Measurements from ENCODE around the gene EPB41L2. TPM values are rescaled to one million over a fixed set of nuclear protein-coding genes. Genes with fewer than 3 reads are reported as not detected.
A peak's percentile ranks its signal among the peaks of the same experiment; 100 is the strongest.
"Not testable (repeated sequence)": the region's sequence is repeated elsewhere in the genome, so short reads cannot be mapped to it uniquely, and the experiment has no call there.

The EPB41L2 gene
- total and polyA plus RNA-seq, 7 donors, result 41.2 to 147 (median 65.7) TPM

DNA sequence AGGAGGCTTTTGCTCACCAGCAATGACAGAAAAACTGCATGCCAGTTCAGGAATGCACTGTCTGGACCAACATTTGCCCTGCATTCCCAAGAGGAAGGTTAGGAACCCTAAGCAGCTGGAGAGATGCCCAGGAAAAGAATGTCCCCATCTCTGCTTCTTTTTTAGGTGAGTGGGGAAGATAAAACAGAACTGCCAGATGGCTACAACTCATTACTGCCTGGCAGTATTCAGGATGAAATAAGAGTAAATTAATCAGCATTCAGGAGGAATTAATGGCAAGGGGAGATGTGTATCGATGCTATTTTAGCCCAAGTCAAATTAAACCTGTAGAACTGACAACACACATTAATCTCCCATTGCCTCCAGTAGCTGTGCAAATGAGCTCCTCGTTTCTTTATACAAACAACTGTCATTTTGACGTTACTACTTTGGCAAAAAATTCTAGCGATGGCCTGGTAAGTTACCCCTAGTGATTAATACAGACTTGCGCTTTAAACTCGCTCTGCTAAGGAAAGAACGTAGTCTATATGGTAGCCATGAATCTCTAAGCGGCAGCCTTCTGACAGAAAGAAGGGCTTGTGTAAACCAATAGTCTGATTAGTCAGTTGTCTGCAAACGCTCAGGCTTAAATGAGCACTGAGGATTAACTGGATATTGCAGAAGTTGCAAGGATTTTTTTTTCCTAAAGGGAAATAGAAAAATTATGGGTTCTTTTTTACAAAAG, 252.6 kb downstream of the EPB41L2 start:
- WGBS, 2 donors, result 52 to 65% methylated on average over 9 of the region's 9 CpGs
- no peaks in the 10 kb centered on the region for H3K9me3 ChIP-seq
- no peak overlapping the region for H3K27ac ChIP-seq
- H3K4me1 ChIP-seq, result peaks cover 0 to 13% (median 12%) of the 10 kb centered on the region in 4 donors
- H3K27me3 ChIP-seq, result no peaks in the 10 kb centered on the region
- TF ChIP-seq, protein P1, sequence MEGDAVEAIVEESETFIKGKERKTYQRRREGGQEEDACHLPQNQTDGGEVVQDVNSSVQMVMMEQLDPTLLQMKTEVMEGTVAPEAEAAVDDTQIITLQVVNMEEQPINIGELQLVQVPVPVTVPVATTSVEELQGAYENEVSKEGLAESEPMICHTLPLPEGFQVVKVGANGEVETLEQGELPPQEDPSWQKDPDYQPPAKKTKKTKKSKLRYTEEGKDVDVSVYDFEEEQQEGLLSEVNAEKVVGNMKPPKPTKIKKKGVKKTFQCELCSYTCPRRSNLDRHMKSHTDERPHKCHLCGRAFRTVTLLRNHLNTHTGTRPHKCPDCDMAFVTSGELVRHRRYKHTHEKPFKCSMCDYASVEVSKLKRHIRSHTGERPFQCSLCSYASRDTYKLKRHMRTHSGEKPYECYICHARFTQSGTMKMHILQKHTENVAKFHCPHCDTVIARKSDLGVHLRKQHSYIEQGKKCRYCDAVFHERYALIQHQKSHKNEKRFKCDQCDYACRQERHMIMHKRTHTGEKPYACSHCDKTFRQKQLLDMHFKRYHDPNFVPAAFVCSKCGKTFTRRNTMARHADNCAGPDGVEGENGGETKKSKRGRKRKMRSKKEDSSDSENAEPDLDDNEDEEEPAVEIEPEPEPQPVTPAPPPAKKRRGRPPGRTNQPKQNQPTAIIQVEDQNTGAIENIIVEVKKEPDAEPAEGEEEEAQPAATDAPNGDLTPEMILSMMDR (IDR thresholded peaks at IDR 0.05), result no peak
- TF ChIP-seq POLR2AphosphoS5 (IDR thresholded peaks at IDR 0.05) (no peak), POLR2A (IDR thresholded peaks at IDR 0.05) (no peak), EP300 (IDR thresholded peaks at IDR 0.05) (no peak)
- intact Hi-C loops (cut with DNase I), result no loop called here
- DNase-seq, result no peak
- H3K36me3 ChIP-seq, result no peaks in the 10 kb centered on the region
- H3K4me3 ChIP-seq, result no peak overlapping the region

DNA sequence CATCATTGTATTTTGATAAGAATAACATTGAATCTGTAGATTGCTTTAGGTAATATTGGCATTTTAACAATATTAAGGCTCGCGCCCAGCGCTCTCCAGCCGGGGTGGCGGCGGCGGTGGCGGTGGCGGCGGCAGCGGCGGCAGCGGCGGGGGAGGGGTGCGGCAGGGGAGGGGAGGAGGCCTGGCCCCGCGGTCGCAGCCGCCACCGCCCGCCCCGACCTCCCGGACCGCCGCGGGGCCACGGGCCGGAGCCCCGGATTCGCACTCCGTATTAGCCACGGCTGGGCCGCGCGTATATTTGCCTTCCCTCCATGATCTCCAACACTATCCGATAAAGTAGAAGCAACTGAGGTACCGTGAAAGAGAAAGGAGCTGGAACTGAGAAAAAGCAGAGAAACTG, 261.7 kb downstream of the EPB41L2 start:
- H3K36me3 ChIP-seq; DNase-seq; intact Hi-C loops (cut with DNase I); H3K27me3 ChIP-seq; H3K4me1 ChIP-seq; H3K9me3 ChIP-seq; H3K27ac ChIP-seq; H3K4me3 ChIP-seq: not testable (repeated sequence)
- 98% methylated on average over 36 of the region's 37 CpGs for WGBS, 2 donors

DNA sequence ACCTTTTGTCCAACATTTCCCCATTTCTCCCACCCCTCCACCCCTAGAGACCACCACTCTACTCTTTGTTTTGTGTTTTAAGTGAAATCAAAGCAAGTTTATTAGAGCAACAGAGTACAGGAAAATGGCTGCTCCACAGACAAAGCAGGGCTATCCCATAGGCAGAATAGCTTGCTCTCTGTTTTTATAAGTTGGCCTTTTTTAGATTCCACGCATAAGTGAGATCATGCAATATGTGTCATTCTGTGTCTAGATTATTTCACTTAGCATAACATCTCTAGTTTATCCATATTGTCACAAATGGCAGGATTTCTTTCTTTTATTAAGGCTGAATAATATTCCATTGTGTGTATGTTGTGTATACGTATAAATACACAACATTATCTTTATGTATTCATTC, 266.0 kb downstream of the EPB41L2 start:
- WGBS, 2 donors, result 88 to 93% methylated on average over 2 of the region's 2 CpGs
- H3K4me1 ChIP-seq, result peaks cover 0 to 22% (median 8%) of the 10 kb centered on the region in 4 donors

DNA sequence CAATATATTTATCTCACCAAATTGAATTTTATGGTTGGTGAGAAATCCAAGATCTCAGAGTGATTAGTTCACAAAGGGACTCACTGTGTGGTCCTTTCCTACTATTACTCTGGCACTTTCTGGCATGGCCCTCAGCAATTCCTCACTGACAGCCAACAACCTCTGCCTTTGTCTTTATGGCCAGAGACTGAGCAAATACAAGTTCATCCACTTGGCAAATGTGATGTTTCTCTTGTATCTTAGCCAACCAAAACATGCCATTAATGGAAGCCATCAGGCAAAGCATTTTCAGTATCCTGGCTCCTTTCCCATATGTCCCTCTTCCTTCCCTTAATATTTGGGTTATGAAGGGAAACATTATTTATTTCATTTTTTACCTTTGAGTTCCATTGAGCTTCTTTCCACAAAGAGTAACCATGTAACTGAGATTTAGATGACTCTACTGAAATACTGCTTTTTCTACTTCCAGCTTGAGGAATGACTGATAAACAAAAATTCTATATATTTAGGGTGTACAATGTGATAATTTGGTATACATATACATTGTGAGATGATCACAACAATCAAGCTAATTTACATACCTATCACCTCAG, 266.6 kb downstream of the EPB41L2 start:
- peaks cover 0 to 1% (median 0%) of the 10 kb centered on the region in 4 donors for H3K9me3 ChIP-seq
- DNase-seq, result no peak
- no peak overlapping the region for H3K27ac ChIP-seq

More for the DNA sequence above, 266.0 kb downstream of the EPB41L2 start:
- Histone ChIP-seq H3K36me3 (no peaks in the 10 kb centered on the region), H3K4me3 (no peak overlapping the region), H3K27me3 (no peaks in the 10 kb centered on the region), H3K27ac (no peak overlapping the region), H3K9me3 (peaks cover 0 to 1% (median 0%) of the 10 kb centered on the region in 4 donors)
- DNase-seq, result no peak
- TF ChIP-seq POLR2A (IDR thresholded peaks at IDR 0.05), result no peak
- TF ChIP-seq, protein P1 (IDR thresholded peaks at IDR 0.05), result no peak
- TF ChIP-seq EP300 (IDR thresholded peaks at IDR 0.05), result no peak
- TF ChIP-seq POLR2AphosphoS5 (IDR thresholded peaks at IDR 0.05), result no peak
- intact Hi-C loops (cut with DNase I), result no loop called here

DNA sequence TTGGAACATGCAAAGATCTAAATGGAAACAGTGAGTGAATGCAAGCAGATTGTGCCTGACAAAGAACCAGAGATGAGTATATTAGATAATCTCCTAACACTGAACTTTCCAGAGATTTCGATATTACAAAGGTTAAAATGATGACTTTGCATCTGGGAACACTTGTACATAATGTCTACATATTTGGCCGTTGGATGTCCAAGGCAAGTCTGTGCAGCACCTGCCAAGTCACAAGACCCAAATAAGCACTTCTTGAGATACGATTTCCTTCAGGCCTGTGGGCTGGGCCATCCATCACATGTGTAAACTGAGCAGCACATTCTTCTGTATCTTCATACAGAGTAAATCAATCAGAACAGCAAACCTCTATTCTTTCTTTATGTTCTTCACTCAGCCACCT, 268.3 kb downstream of the EPB41L2 start:
- no peak for DNase-seq
- Histone ChIP-seq H3K4me1 (peaks cover 0 to 22% (median 8%) of the 10 kb centered on the region in 4 donors), H3K36me3 (no peaks in the 10 kb centered on the region), H3K27me3 (no peaks in the 10 kb centered on the region), H3K4me3 (no peak overlapping the region), H3K27ac (no peak overlapping the region), H3K9me3 (peaks cover 0 to 1% (median 0%) of the 10 kb centered on the region in 4 donors)
- WGBS, 2 donors, result 44 to 68% methylated on average over 3 of the region's 3 CpGs
- TF ChIP-seq POLR2A (IDR thresholded peaks at IDR 0.05) (no peak), POLR2AphosphoS5 (IDR thresholded peaks at IDR 0.05) (no peak), EP300 (IDR thresholded peaks at IDR 0.05) (no peak)
- TF ChIP-seq, protein P1 (IDR thresholded peaks at IDR 0.05), result no peak
- intact Hi-C loops (cut with DNase I), result no loop called here

More for the DNA sequence above, 266.6 kb downstream of the EPB41L2 start:
- TF ChIP-seq POLR2A (IDR thresholded peaks at IDR 0.05) (no peak), POLR2AphosphoS5 (IDR thresholded peaks at IDR 0.05) (peak in 2 of 4 donors; percentile 29 to 31), EP300 (IDR thresholded peaks at IDR 0.05) (no peak)
- TF ChIP-seq, protein P1 (IDR thresholded peaks at IDR 0.05), result no peak
- H3K4me3 ChIP-seq, result no peak overlapping the region
- H3K27me3 ChIP-seq, result no peaks in the 10 kb centered on the region
- no peaks in the 10 kb centered on the region for H3K36me3 ChIP-seq
- peaks cover 0 to 22% (median 8%) of the 10 kb centered on the region in 4 donors for H3K4me1 ChIP-seq
- intact Hi-C loops (cut with DNase I), result no loop called here
